GM12872 (cell line): ENCODE measurements around the gene TEX2.

Experiments
- CTCF ChIP-seq: IDR thresholded peaks from 3 replicates; pipeline ENCODE4 v1.5.1; 2011; ENCODE audit warnings: low read depth, mild to moderate bottlenecking, low read length, moderate library complexity; ENCODE audit not compliant: insufficient read depth

Gene TEX2

GRCh38 chr17:64154717-64155116 lies 108.3 kb downstream of the TEX2 start:
- TF ChIP-seq CTCF: no peak

GRCh38 chr17:64154313-64154695 lies 108.8 kb downstream of the TEX2 start:
- TF ChIP-seq CTCF: no peak

- TF ChIP-seq CTCF: no peak
Measured at GRCh38 chr17:64153565-64154312, 109.3 kb downstream of the TEX2 start.

DNA sequence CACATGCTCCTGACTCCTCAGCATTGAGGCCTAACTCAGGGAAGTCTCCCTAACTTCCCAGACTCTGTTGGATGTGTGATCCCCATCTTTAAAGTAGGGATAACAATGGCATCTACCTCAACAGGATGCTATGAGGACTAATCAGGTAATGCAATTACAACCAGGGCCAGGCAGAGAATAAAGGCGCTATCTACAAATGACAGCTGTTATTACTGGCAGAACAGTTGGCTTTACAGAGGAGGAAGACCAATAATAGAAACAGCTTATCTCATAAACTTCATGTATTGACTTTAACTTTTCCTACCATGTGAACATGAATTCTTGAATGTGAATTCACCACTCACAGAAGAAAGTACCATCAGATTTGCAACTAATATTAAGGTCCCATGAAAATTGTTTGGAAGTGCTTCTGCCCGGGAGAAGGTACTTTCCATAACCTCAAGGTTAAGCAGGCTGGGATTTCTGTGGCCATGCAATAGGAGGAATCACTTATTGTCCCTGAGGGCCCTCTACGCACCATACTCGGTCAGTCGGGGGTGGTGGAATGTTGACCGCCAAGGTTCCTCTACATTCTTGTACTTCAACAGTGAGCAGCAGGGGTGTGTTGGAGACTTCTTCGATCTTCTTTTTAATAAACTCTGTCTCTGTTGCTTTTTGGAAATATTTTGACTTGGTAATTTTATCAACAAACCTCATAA lies 110.5 kb downstream of the TEX2 start:
- no peak for TF ChIP-seq CTCF

DNA sequence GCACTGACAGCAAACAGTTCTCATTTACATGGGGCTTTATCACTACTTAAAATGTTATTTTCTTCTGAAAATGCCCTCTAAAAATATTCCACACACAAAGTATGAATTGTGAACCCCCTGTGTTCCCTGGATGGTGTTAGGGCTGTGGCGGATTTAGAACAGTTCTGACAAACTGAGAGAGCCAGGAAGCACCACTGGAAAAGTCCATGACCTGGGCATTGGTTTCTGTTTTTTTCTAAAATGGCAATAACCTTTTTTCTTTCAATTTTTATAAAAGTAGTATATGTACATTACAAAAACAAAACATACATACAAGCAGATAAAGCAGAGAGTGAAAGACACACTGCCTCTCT lies 112.1 kb downstream of the TEX2 start:
- TF ChIP-seq CTCF: no peak

GRCh38 chr17:64150237-64151015 lies 112.6 kb downstream of the TEX2 start:
- no peak for TF ChIP-seq CTCF

DNA sequence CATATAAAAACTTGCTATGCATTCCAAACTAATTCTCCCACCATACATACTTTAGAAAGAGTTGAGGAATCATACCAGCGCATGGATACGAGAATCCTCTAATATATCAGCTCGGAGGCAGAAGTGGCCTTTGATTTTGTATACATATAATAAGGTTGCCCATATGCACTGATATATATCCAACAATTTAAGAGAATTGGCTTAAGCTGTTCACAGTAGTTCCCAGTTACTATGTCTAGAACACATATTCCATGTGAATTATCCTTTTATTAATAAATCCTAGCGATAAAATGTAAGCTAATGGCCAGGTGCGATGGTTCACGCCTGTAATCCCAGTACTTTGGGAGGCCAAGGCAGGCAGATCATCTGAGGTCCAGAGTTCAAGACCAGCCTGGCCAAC lies 113.9 kb downstream of the TEX2 start:
- TF ChIP-seq CTCF: no peak
